Smooth muscle cell (in vitro differentiated cells): ENCODE data around the gene TCP1. TPM values are rescaled to one million over a fixed set of nuclear protein-coding genes. Genes with fewer than 3 reads are reported as not detected.
"Not testable (repeated sequence)": the region's sequence is repeated elsewhere in the genome, so short reads cannot be mapped to it uniquely, and the experiment has no call there.

Experiments
- DNase-seq: peaks from one replicate; lab custom pipeline; 2025; ENCODE audit not compliant: unreplicated experiment; lab: John Stamatoyannopoulos, UW
- H2AFZ ChIP-seq: fragments of 200-600 bp; sonication (generic); 2 replicates; pipeline ENCODE4 v1.6.0; 2016; ENCODE audit warnings: antibody characterized with exemption, low read depth, mild to moderate bottlenecking
- H3F3A ChIP-seq: fragments of 200-600 bp; sonication (generic); 2 replicates; pipeline ENCODE4 v1.6.0; 2017; ENCODE audit warnings: antibody characterized with exemption, low read depth
- H3K27ac ChIP-seq: fragments of 200-600 bp; sonication (generic); 2 replicates; pipeline ENCODE4 v1.5.1; 2016; ENCODE audit warnings: low read depth, mild to moderate bottlenecking
- H3K27me3 ChIP-seq: fragments of 200-600 bp; sonication (generic); 2 replicates; pipeline ENCODE4 v1.6.1; 2016; ENCODE audit warnings: low read depth, mild to moderate bottlenecking
- H3K36me3 ChIP-seq: fragments of 200-600 bp; sonication (generic); 2 replicates; pipeline ENCODE4 v1.5.1; 2016; ENCODE audit warnings: low read depth
- H3K4me1 ChIP-seq: fragments of 200-600 bp; sonication (generic); 2 replicates; pipeline ENCODE4 v1.5.1; 2016; ENCODE audit warnings: low read depth
- H3K4me2 ChIP-seq: fragments of 200-600 bp; sonication (generic); 2 replicates; pipeline ENCODE4 v1.6.0; 2016; ENCODE audit warnings: mild to moderate bottlenecking
- H3K4me3 ChIP-seq: fragments of 200-600 bp; sonication (generic); 2 replicates; pipeline ENCODE4 v1.5.1; 2016; ENCODE audit warnings: mild to moderate bottlenecking
- H3K79me2 ChIP-seq: fragments of 200-600 bp; sonication (generic); 2 replicates; pipeline ENCODE4 v1.6.0; 2016; ENCODE audit warnings: low read depth, mild to moderate bottlenecking
- H3K9ac ChIP-seq: fragments of 200-600 bp; sonication (generic); 2 replicates; pipeline ENCODE4 v1.6.0; 2016; ENCODE audit warnings: low read depth
- H3K9me3 ChIP-seq: fragments of 200-600 bp; sonication (generic); replicated peaks from 2 replicates; pipeline ENCODE4 v1.5.1; 2016; ENCODE audit warnings: low read depth
- H4K20me1 ChIP-seq: fragments of 200-600 bp; sonication (generic); 2 replicates; pipeline ENCODE4 v1.6.0; 2016; ENCODE audit warnings: low read depth
- CTCF ChIP-seq: fragments of 200-600 bp; sonication (generic); IDR thresholded peaks from 2 replicates; pipeline ENCODE4 v1.5.1; 2017; ENCODE audit warnings: borderline replicate concordance, mild to moderate bottlenecking, antibody characterized with exemption; ENCODE audit not compliant: insufficient read depth, poor library complexity, severe bottlenecking
- WGBS: methylation state at CpG from one replicate; pipeline ENCODE4 v1.1.7; 2016; ENCODE audit warnings: low lambda C conversion rate; 5-methylcytosine and 5-hydroxymethylcytosine counted together
- polyA plus RNA-seq: library from polyadenylated mRNA; unstranded; fragments of >200 nt; fragmentation: Nextera tagmentation; extraction: Ambion mirVana; gene quantifications from 2 replicates; pipeline ENCODE4 v1.2.1, GENCODE V29; 2016
- total RNA-seq: library from RNA; depleted of rRNA; stranded (reverse); fragments of >200 nt; gene quantifications from 2 replicates; pipeline ENCODE4 v1.2.3, GENCODE V29; 2014

TCP1 gene
- total and polyA plus RNA-seq, 2 experiments from 2014 or later = 125 to 132 TPM

GRCh38 chr6:159742165-159742564 lies 47.2 kb downstream of the TCP1 start:
- H3K27me3 ChIP-seq = no peaks in the 10 kb centered on the region
- H3K9ac ChIP-seq = no peak overlapping the region
- no peaks in the 10 kb centered on the region for H3K9me3 ChIP-seq
- WGBS = 92% methylated on average over 1 of the region's 1 CpG
- no peak overlapping the region for H2AFZ ChIP-seq
- peaks cover 48% of the 10 kb centered on the region for H3K36me3 ChIP-seq
- H3F3A ChIP-seq = peaks cover 5% of the 10 kb centered on the region
- no peak for DNase-seq
- H3K4me3 ChIP-seq = no peak overlapping the region
- peaks cover 96% of the 10 kb centered on the region for H3K79me2 ChIP-seq
- peaks cover 89% of the 10 kb centered on the region for H4K20me1 ChIP-seq
- H3K27ac ChIP-seq = peak overlapping the region; percentile 19
- H3K4me1 ChIP-seq = no peaks in the 10 kb centered on the region
- no peak for TF ChIP-seq CTCF
- no peak overlapping the region for H3K4me2 ChIP-seq

- Histone ChIP-seq H3K27me3 (no peaks in the 10 kb centered on the region), H3K27ac (peak overlapping the region; percentile 12), H3K4me3 (no peak overlapping the region), H3K79me2 (peaks cover 97% of the 10 kb centered on the region), H3F3A (peaks cover 2% of the 10 kb centered on the region), H3K4me1 (no peaks in the 10 kb centered on the region), H3K9ac (no peak overlapping the region), H2AFZ (no peak overlapping the region), H3K9me3 (no peaks in the 10 kb centered on the region), H3K4me2 (no peak overlapping the region), H4K20me1 (peaks cover 91% of the 10 kb centered on the region), H3K36me3 (peaks cover 28% of the 10 kb centered on the region)
- no peak for DNase-seq
- TF ChIP-seq CTCF = no peak
- 93% methylated on average over 3 of the region's 3 CpGs for WGBS
Observed at GRCh38 chr6:159739341-159739740, 50.1 kb downstream of the TCP1 start.

- Histone ChIP-seq H2AFZ (no peak overlapping the region), H3K79me2 (peaks cover 98% of the 10 kb centered on the region), H3K27ac (peak overlapping the region; percentile 28), H3K36me3 (peaks cover 15% of the 10 kb centered on the region), H3F3A (peaks cover 2% of the 10 kb centered on the region), H4K20me1 (peaks cover 96% of the 10 kb centered on the region), H3K4me2 (no peak overlapping the region), H3K27me3 (no peaks in the 10 kb centered on the region), H3K4me1 (no peaks in the 10 kb centered on the region), H3K9ac (no peak overlapping the region), H3K4me3 (no peak overlapping the region), H3K9me3 (no peaks in the 10 kb centered on the region)
- DNase-seq = no peak
- TF ChIP-seq CTCF = no peak
- WGBS = 95% methylated on average over 7 of the region's 7 CpGs
Observed at GRCh38 chr6:159736908-159737307, 52.5 kb downstream of the TCP1 start.

- H3F3A ChIP-seq, H3K36me3 ChIP-seq, H3K9me3 ChIP-seq, H3K27ac ChIP-seq, H3K4me3 ChIP-seq, H3K27me3 ChIP-seq, H3K9ac ChIP-seq, DNase-seq, H2AFZ ChIP-seq, H3K4me2 ChIP-seq: not testable (repeated sequence)
- H3K4me1 ChIP-seq = peaks cover 18% of the 10 kb centered on the region
- H4K20me1 ChIP-seq = peaks cover 100% of the 10 kb centered on the region
- peaks cover 100% of the 10 kb centered on the region for H3K79me2 ChIP-seq
- 96% methylated on average over 12 of the region's 12 CpGs for WGBS
Observed at GRCh38 chr6:159733395-159733794, 56.0 kb downstream of the TCP1 start.

GRCh38 chr6:159732550-159732949 lies 56.9 kb downstream of the TCP1 start:
- H3K9ac ChIP-seq, H3K4me3 ChIP-seq, H3K9me3 ChIP-seq, H3K36me3 ChIP-seq, H3K4me2 ChIP-seq, H3K27ac ChIP-seq, H3K27me3 ChIP-seq, H3F3A ChIP-seq, H2AFZ ChIP-seq, DNase-seq: not testable (repeated sequence)
- Histone ChIP-seq H3K79me2 (peaks cover 100% of the 10 kb centered on the region), H3K4me1 (peaks cover 18% of the 10 kb centered on the region), H4K20me1 (peaks cover 94% of the 10 kb centered on the region)
- WGBS = 98% methylated on average over 12 of the region's 12 CpGs
